Liver (tissue), 3 donors: ENCODE results near the gene AAGAB.

Source experiments
- EGR1 ChIP-seq, 2 donors: IDR thresholded peaks; 2 replicates each; pipeline ENCODE4 v1.6.1; 2016 to 2018; ENCODE audit warnings: antibody characterized with exemption in 2 of 2, low read depth in 2 of 2
- FOXA1 ChIP-seq: IDR thresholded peaks from 2 replicates; pipeline ENCODE4 v1.6.1; 2016; ENCODE audit warnings: antibody characterized with exemption
- JUND ChIP-seq, 2 donors: IDR thresholded peaks; 2 replicates each; pipeline ENCODE4 v1.6.1; 2016; ENCODE audit warnings: antibody characterized with exemption in 2 of 2
- RAD21 ChIP-seq, 2 donors: IDR thresholded peaks; 2 replicates each; pipeline ENCODE4 v1.6.1; 2016; ENCODE audit warnings: antibody characterized with exemption in 2 of 2, mild to moderate bottlenecking in 2 of 2
- SP1 ChIP-seq: IDR thresholded peaks from 2 replicates; pipeline ENCODE4 v1.6.1; 2018; ENCODE audit warnings: antibody characterized with exemption, mild to moderate bottlenecking
- TAF1 ChIP-seq: conservative IDR thresholded peaks from 2 replicates; pipeline ENCODE4 v1.6.1; 2016; ENCODE audit warnings: antibody characterized with exemption, mild to moderate bottlenecking
- YY1 ChIP-seq: IDR thresholded peaks from 2 replicates; pipeline ENCODE4 v1.6.1; 2016; ENCODE audit warnings: antibody characterized with exemption, mild to moderate bottlenecking
- TF ChIP-seq, protein P1 (sequence below): fragments of 150-350 bp; IDR thresholded peaks from 2 replicates; pipeline ENCODE4 v1.5.1; 2017; ENCODE audit warnings: improper control_type of control experiment, low read depth, low read length; ENCODE audit not compliant: missing input control
- TF ChIP-seq, protein P2 (sequence below): IDR thresholded peaks from 2 replicates; pipeline ENCODE4 v1.6.1; 2016; ENCODE audit warnings: antibody characterized with exemption, mild to moderate bottlenecking
- TF ChIP-seq, protein P3 (sequence below): IDR thresholded peaks from 2 replicates; pipeline ENCODE4 v1.6.1; 2016; ENCODE audit warnings: antibody characterized with exemption
- TF ChIP-seq, protein P4 (sequence below): IDR thresholded peaks from 2 replicates; pipeline ENCODE4 v1.6.1; 2016; ENCODE audit warnings: antibody characterized with exemption
- donor health status: healthy.
- donor health status: healthy.

GRCh38 chr15:67161881-67162280 is 92.6 kb downstream of the AAGAB start:
- TF ChIP-seq EGR1 (IDR thresholded peaks at IDR 0.05; ENCODE audit: low read depth in 2 of 2) (no peak), YY1 (no peak), JUND (IDR thresholded peaks at IDR 0.05) (no peak), RAD21 (IDR thresholded peaks at IDR 0.05) (no peak), TAF1 (no peak), FOXA1 (no peak), SP1 (no peak)
- TF ChIP-seq, protein P1, sequence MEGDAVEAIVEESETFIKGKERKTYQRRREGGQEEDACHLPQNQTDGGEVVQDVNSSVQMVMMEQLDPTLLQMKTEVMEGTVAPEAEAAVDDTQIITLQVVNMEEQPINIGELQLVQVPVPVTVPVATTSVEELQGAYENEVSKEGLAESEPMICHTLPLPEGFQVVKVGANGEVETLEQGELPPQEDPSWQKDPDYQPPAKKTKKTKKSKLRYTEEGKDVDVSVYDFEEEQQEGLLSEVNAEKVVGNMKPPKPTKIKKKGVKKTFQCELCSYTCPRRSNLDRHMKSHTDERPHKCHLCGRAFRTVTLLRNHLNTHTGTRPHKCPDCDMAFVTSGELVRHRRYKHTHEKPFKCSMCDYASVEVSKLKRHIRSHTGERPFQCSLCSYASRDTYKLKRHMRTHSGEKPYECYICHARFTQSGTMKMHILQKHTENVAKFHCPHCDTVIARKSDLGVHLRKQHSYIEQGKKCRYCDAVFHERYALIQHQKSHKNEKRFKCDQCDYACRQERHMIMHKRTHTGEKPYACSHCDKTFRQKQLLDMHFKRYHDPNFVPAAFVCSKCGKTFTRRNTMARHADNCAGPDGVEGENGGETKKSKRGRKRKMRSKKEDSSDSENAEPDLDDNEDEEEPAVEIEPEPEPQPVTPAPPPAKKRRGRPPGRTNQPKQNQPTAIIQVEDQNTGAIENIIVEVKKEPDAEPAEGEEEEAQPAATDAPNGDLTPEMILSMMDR: no peak
- TF ChIP-seq, protein P2, sequence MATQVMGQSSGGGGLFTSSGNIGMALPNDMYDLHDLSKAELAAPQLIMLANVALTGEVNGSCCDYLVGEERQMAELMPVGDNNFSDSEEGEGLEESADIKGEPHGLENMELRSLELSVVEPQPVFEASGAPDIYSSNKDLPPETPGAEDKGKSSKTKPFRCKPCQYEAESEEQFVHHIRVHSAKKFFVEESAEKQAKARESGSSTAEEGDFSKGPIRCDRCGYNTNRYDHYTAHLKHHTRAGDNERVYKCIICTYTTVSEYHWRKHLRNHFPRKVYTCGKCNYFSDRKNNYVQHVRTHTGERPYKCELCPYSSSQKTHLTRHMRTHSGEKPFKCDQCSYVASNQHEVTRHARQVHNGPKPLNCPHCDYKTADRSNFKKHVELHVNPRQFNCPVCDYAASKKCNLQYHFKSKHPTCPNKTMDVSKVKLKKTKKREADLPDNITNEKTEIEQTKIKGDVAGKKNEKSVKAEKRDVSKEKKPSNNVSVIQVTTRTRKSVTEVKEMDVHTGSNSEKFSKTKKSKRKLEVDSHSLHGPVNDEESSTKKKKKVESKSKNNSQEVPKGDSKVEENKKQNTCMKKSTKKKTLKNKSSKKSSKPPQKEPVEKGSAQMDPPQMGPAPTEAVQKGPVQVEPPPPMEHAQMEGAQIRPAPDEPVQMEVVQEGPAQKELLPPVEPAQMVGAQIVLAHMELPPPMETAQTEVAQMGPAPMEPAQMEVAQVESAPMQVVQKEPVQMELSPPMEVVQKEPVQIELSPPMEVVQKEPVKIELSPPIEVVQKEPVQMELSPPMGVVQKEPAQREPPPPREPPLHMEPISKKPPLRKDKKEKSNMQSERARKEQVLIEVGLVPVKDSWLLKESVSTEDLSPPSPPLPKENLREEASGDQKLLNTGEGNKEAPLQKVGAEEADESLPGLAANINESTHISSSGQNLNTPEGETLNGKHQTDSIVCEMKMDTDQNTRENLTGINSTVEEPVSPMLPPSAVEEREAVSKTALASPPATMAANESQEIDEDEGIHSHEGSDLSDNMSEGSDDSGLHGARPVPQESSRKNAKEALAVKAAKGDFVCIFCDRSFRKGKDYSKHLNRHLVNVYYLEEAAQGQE: no peak
- TF ChIP-seq, protein P3, sequence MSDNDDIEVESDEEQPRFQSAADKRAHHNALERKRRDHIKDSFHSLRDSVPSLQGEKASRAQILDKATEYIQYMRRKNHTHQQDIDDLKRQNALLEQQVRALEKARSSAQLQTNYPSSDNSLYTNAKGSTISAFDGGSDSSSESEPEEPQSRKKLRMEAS: no peak
- TF ChIP-seq, protein P4, sequence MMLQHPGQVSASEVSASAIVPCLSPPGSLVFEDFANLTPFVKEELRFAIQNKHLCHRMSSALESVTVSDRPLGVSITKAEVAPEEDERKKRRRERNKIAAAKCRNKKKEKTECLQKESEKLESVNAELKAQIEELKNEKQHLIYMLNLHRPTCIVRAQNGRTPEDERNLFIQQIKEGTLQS: no peak
